SK-N-SH treated with all-trans-retinoic acid at 6 μM for 48 hours (cell line): ENCODE results near the gene EEA1.

Experiments used
- ATAC-seq: fragments of 200-7000 bp; cut with Tn5 transposase; 3 replicates; pipeline ENCODE4 v1.9.1; 2020; ENCODE audit warnings: mild to moderate bottlenecking, moderate library complexity
- ARNTL ChIP-seq: fragments of 450-650 bp; formaldehyde crosslinking; IDR thresholded peaks from 2 replicates; pipeline ENCODE4 v1.5.0; 2020; ENCODE audit warnings: low read depth, mild to moderate bottlenecking, moderate library complexity, borderline replicate concordance
- BACH2 ChIP-seq: fragments of 250-450 bp; sonication (Bioruptor Pico); IDR thresholded peaks from 2 replicates; pipeline ENCODE4 v1.9.0; 2021; ENCODE audit warnings: mild to moderate bottlenecking, borderline replicate concordance
- CSDC2 ChIP-seq: fragments of 250-450 bp; sonication (Bioruptor Pico); IDR thresholded peaks from 2 replicates; pipeline ENCODE4 v1.5.0; 2020; ENCODE audit warnings: mild to moderate bottlenecking, moderate library complexity
- ESRRG ChIP-seq: fragments of 250-450 bp; sonication (Bioruptor Pico); IDR thresholded peaks from 2 replicates; pipeline ENCODE4 v1.6.1; 2021; ENCODE audit warnings: mild to moderate bottlenecking
- GLIS3 ChIP-seq: fragments of 250-450 bp; sonication (Bioruptor Pico); IDR thresholded peaks from 2 replicates; pipeline ENCODE4 v1.5.0; 2020; ENCODE audit warnings: mild to moderate bottlenecking, moderate library complexity
- ISL1 ChIP-seq: fragments of 250-450 bp; sonication (Bioruptor Pico); IDR thresholded peaks from 2 replicates; pipeline ENCODE4 v2.1.2; 2022; ENCODE audit warnings: mild to moderate bottlenecking, moderate library complexity
- OSR1 ChIP-seq: fragments of 250-450 bp; sonication (Bioruptor Pico); IDR thresholded peaks from 2 replicates; pipeline ENCODE4 v1.8.0; 2022; ENCODE audit warnings: moderate library complexity, mild to moderate bottlenecking, inconsistent platforms
- PPARA ChIP-seq: fragments of 250-450 bp; sonication (Bioruptor Pico); IDR thresholded peaks from 2 replicates; pipeline ENCODE4 v1.5.0; 2020; ENCODE audit warnings: mild to moderate bottlenecking, borderline replicate concordance
- RARB ChIP-seq: fragments of 250-450 bp; sonication (Bioruptor Pico); IDR thresholded peaks from 2 replicates; pipeline ENCODE4 v1.8.0; 2021; ENCODE audit warnings: mild to moderate bottlenecking, moderate library complexity
- SNAI2 ChIP-seq: fragments of 250-450 bp; sonication (Bioruptor Pico); IDR thresholded peaks from 2 replicates; pipeline ENCODE4 v1.5.0; 2020; ENCODE audit warnings: mild to moderate bottlenecking, moderate library complexity
- TCF4 ChIP-seq: fragments of 250-450 bp; sonication (Bioruptor Pico); IDR thresholded peaks from 2 replicates; pipeline ENCODE4 v1.8.0; 2021; ENCODE audit warnings: mild to moderate bottlenecking, moderate library complexity, borderline replicate concordance
- TOX ChIP-seq: fragments of 250-450 bp; sonication (Bioruptor Pico); IDR thresholded peaks from 2 replicates; pipeline ENCODE4 v1.8.0; 2021; ENCODE audit warnings: mild to moderate bottlenecking, moderate library complexity, borderline replicate concordance
- ZC3H10 ChIP-seq: fragments of 250-450 bp; sonication (Bioruptor Pico); IDR thresholded peaks from 2 replicates; pipeline ENCODE4 v1.5.1; 2021; ENCODE audit warnings: mild to moderate bottlenecking, moderate library complexity
- ZFP3 ChIP-seq: fragments of 250-450 bp; sonication (Bioruptor Pico); IDR thresholded peaks from 2 replicates; pipeline ENCODE4 v1.5.0; 2020; ENCODE audit warnings: mild to moderate bottlenecking, moderate library complexity
- ZFP30 ChIP-seq: fragments of 450-650 bp; formaldehyde crosslinking; IDR thresholded peaks from 2 replicates; pipeline ENCODE4 v1.5.0; 2022; ENCODE audit warnings: mild to moderate bottlenecking, moderate library complexity
- ZNF565 ChIP-seq: fragments of 450-650 bp; formaldehyde crosslinking; conservative IDR thresholded peaks from 2 replicates; pipeline ENCODE4 v1.5.0; 2020; ENCODE audit warnings: low read depth, mild to moderate bottlenecking, moderate library complexity
- ZNF70 ChIP-seq: fragments of 450-650 bp; formaldehyde crosslinking; IDR thresholded peaks from 2 replicates; pipeline ENCODE4 v1.5.0; 2020; ENCODE audit warnings: mild to moderate bottlenecking, moderate library complexity
- ZNF8 ChIP-seq: fragments of 450-650 bp; formaldehyde crosslinking; IDR thresholded peaks from 2 replicates; pipeline ENCODE4 v1.5.0; 2020; ENCODE audit warnings: mild to moderate bottlenecking, moderate library complexity
- TF ChIP-seq, protein P1 (sequence below): fragments of 250-450 bp; sonication (Bioruptor Pico); IDR thresholded peaks from 2 replicates; pipeline ENCODE4 v1.5.1; 2020; ENCODE audit warnings: low read depth, mild to moderate bottlenecking, moderate library complexity
- TF ChIP-seq, protein P2 (sequence below): fragments of 250-450 bp; sonication (Bioruptor Pico); IDR thresholded peaks from 2 replicates; pipeline ENCODE4 v1.5.1; 2021; ENCODE audit warnings: mild to moderate bottlenecking, moderate library complexity
- TF ChIP-seq, protein P3 (sequence below): fragments of 250-450 bp; sonication (Bioruptor Pico); IDR thresholded peaks from 2 replicates; pipeline ENCODE4 v1.8.0; 2020; ENCODE audit warnings: mild to moderate bottlenecking, moderate library complexity, borderline replicate concordance
- TF ChIP-seq, protein P4 (sequence below): fragments of 250-450 bp; sonication (Bioruptor Pico); IDR thresholded peaks from 2 replicates; pipeline ENCODE4 v1.5.0; 2020; ENCODE audit warnings: mild to moderate bottlenecking, moderate library complexity
- TF ChIP-seq, protein P5 (sequence below): fragments of 250-450 bp; sonication (Bioruptor Pico); IDR thresholded peaks from 2 replicates; pipeline ENCODE4 v1.8.0; 2021; ENCODE audit warnings: low read depth, mild to moderate bottlenecking, moderate library complexity, borderline replicate concordance

Gene EEA1

DNA sequence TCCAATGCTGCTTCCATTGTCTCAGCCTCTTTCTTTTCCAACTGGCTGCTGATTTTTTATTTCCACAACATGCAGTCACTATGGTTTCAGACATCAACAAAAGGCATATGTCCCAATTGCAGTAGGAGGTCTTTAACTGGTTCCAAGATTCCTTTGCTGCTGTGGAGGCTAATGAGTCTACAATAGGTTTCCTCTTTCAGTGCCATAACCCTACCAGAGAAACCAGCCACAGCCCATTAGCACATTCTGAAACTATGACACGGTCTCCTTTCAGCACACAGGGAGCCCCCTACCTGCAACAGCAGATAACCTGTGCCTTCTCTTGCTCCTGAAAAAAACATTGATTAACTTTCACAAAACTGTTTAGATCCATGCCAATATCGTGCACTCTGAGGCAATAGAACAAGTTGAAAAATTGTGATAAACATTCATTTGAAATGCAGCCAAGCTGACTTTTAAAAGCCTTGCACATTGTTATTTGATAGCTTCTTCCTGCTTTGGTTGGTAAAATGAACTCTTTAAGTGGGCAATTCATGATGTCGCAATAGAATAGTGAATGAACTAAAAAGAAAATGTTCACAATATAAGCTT, 193.9 kb downstream of the EEA1 start:
- no peak for TF ChIP-seq ISL1
- TF ChIP-seq, protein P1, sequence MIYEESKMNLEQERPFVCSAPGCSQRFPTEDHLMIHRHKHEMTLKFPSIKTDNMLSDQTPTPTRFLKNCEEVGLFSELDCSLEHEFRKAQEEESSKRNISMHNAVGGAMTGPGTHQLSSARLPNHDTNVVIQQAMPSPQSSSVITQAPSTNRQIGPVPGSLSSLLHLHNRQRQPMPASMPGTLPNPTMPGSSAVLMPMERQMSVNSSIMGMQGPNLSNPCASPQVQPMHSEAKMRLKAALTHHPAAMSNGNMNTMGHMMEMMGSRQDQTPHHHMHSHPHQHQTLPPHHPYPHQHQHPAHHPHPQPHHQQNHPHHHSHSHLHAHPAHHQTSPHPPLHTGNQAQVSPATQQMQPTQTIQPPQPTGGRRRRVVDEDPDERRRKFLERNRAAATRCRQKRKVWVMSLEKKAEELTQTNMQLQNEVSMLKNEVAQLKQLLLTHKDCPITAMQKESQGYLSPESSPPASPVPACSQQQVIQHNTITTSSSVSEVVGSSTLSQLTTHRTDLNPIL (CRISPR knock-in tag): no peak
- TF ChIP-seq ARNTL (CRISPR knock-in tag): no peak
- TF ChIP-seq ZNF70 (CRISPR knock-in tag): no peak
- TF ChIP-seq, protein P2, sequence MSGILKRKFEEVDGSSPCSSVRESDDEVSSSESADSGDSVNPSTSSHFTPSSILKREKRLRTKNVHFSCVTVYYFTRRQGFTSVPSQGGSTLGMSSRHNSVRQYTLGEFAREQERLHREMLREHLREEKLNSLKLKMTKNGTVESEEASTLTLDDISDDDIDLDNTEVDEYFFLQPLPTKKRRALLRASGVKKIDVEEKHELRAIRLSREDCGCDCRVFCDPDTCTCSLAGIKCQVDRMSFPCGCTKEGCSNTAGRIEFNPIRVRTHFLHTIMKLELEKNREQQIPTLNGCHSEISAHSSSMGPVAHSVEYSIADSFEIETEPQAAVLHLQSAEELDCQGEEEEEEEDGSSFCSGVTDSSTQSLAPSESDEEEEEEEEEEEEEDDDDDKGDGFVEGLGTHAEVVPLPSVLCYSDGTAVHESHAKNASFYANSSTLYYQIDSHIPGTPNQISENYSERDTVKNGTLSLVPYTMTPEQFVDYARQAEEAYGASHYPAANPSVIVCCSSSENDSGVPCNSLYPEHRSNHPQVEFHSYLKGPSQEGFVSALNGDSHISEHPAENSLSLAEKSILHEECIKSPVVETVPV (CRISPR knock-in tag): no peak
- TF ChIP-seq, protein P3, sequence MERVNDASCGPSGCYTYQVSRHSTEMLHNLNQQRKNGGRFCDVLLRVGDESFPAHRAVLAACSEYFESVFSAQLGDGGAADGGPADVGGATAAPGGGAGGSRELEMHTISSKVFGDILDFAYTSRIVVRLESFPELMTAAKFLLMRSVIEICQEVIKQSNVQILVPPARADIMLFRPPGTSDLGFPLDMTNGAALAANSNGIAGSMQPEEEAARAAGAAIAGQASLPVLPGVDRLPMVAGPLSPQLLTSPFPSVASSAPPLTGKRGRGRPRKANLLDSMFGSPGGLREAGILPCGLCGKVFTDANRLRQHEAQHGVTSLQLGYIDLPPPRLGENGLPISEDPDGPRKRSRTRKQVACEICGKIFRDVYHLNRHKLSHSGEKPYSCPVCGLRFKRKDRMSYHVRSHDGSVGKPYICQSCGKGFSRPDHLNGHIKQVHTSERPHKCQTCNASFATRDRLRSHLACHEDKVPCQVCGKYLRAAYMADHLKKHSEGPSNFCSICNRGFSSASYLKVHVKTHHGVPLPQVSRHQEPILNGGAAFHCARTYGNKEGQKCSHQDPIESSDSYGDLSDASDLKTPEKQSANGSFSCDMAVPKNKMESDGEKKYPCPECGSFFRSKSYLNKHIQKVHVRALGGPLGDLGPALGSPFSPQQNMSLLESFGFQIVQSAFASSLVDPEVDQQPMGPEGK: no peak
- TF ChIP-seq ZNF565 (CRISPR knock-in tag): no peak
- no peak for TF ChIP-seq ZFP30 (CRISPR knock-in tag)
- TF ChIP-seq TOX (CRISPR knock-in tag): no peak
- no peak for TF ChIP-seq CSDC2
- no peak for TF ChIP-seq ZNF8
- TF ChIP-seq GLIS3 (CRISPR knock-in tag): no peak
- no peak for TF ChIP-seq SNAI2 (CRISPR knock-in tag)
- TF ChIP-seq BACH2 (CRISPR knock-in tag): no peak
- TF ChIP-seq ESRRG (CRISPR knock-in tag): no peak
- no peak for TF ChIP-seq RARB (CRISPR knock-in tag)
- TF ChIP-seq ZFP3 (CRISPR knock-in tag): no peak
- no peak for TF ChIP-seq PPARA (CRISPR knock-in tag)
- no peak for TF ChIP-seq ZC3H10
- TF ChIP-seq OSR1 (CRISPR knock-in tag): no peak
- peak; percentile 86 for ATAC-seq

DNA sequence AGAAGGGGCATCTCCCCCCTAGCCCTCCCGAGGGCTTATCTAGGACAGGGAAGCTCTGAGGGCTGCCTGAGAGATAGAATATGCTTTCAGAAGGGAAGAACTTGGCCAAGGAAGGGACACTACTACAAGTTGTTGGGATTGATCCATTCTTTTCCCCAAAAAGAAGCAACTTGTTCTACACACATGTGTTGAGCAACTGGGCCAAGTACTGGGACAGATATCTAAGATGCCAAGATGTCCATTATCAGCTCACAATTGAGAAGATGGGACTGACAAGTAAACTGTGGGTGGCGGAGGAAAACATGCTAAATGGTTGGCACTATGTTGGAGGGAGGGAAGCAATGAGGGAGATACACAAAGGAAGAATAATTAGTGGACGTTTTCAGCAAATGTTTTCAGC, 195.4 kb downstream of the EEA1 start:
- ATAC-seq: no peak
- TF ChIP-seq, protein P1 (CRISPR knock-in tag): no peak
- TF ChIP-seq ZC3H10: no peak
- no peak for TF ChIP-seq ZNF70 (CRISPR knock-in tag)
- no peak for TF ChIP-seq ZFP30 (CRISPR knock-in tag)
- no peak for TF ChIP-seq ZFP3 (CRISPR knock-in tag)
- no peak for TF ChIP-seq TOX (CRISPR knock-in tag)
- TF ChIP-seq TCF4 (CRISPR knock-in tag): no peak
- no peak for TF ChIP-seq ESRRG (CRISPR knock-in tag)
- TF ChIP-seq, protein P4, sequence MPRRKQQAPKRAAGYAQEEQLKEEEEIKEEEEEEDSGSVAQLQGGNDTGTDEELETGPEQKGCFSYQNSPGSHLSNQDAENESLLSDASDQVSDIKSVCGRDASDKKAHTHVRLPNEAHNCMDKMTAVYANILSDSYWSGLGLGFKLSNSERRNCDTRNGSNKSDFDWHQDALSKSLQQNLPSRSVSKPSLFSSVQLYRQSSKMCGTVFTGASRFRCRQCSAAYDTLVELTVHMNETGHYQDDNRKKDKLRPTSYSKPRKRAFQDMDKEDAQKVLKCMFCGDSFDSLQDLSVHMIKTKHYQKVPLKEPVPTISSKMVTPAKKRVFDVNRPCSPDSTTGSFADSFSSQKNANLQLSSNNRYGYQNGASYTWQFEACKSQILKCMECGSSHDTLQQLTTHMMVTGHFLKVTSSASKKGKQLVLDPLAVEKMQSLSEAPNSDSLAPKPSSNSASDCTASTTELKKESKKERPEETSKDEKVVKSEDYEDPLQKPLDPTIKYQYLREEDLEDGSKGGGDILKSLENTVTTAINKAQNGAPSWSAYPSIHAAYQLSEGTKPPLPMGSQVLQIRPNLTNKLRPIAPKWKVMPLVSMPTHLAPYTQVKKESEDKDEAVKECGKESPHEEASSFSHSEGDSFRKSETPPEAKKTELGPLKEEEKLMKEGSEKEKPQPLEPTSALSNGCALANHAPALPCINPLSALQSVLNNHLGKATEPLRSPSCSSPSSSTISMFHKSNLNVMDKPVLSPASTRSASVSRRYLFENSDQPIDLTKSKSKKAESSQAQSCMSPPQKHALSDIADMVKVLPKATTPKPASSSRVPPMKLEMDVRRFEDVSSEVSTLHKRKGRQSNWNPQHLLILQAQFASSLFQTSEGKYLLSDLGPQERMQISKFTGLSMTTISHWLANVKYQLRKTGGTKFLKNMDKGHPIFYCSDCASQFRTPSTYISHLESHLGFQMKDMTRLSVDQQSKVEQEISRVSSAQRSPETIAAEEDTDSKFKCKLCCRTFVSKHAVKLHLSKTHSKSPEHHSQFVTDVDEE: no peak
- TF ChIP-seq, protein P2 (CRISPR knock-in tag): no peak
- no peak for TF ChIP-seq ZNF8
- TF ChIP-seq PPARA (CRISPR knock-in tag): no peak
- TF ChIP-seq OSR1 (CRISPR knock-in tag): no peak
- no peak for TF ChIP-seq SNAI2 (CRISPR knock-in tag)
- TF ChIP-seq, protein P5, sequence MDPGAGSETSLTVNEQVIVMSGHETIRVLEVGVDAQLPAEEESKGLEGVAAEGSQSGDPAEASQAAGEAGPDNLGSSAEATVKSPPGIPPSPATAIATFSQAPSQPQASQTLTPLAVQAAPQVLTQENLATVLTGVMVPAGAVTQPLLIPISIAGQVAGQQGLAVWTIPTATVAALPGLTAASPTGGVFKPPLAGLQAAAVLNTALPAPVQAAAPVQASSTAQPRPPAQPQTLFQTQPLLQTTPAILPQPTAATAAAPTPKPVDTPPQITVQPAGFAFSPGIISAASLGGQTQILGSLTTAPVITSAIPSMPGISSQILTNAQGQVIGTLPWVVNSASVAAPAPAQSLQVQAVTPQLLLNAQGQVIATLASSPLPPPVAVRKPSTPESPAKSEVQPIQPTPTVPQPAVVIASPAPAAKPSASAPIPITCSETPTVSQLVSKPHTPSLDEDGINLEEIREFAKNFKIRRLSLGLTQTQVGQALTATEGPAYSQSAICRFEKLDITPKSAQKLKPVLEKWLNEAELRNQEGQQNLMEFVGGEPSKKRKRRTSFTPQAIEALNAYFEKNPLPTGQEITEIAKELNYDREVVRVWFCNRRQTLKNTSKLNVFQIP (CRISPR knock-in tag): no peak
- no peak for TF ChIP-seq GLIS3 (CRISPR knock-in tag)
- TF ChIP-seq, all 23 proteins: peak for 0
